Eye (tissue), 1 donor: Measurements from ENCODE around the gene MBIP.
"Not testable (repeated sequence)": the region's sequence is repeated elsewhere in the genome, so short reads cannot be mapped to it uniquely, and the experiment has no call there.

Experiments
- DNase-seq: peaks from one replicate; pipeline ENCODE4 v3.0.0-alpha.2; 2015

Gene MBIP, protein sequence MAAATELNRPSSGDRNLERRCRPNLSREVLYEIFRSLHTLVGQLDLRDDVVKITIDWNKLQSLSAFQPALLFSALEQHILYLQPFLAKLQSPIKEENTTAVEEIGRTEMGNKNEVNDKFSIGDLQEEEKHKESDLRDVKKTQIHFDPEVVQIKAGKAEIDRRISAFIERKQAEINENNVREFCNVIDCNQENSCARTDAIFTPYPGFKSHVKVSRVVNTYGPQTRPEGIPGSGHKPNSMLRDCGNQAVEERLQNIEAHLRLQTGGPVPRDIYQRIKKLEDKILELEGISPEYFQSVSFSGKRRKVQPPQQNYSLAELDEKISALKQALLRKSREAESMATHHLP

DNA sequence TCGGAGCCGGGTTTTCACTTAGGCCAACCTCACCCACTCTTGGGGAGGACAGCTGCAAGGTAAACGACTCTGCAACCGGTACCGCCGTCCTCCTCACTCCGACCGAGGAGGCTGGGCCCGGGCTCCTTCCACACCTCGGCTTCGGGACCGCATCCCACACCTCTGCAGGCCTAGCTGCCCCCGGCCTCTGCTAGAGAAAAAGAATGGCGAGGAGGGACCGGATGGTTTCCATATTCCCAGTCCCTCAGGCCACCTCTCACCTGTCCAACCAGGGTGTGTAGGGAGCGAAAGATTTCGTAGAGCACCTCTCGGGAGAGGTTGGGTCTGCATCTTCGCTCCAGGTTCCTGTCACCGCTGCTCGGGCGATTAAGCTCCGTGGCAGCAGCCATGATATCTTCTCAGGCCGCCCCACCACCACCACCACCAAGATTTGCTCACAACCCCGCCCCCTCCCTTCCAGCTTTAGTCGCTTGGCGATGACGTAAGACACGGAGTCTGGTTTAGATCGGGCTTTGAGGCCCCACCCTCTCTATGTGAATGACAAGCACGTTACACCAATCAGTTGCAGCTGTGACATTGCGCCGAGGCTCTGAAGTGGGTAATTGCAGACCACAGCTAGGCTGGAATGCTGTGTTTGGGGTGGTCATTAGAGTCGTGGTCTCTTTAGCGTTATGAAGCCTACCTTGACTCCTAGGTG, at the start of gene MBIP:
MBIP (minus strand) TSS at position 438 of the 697 bp plus-strand sequence; CDS start at position 389, 49 bp downstream.
- peak; percentile 100 for DNase-seq

DNA sequence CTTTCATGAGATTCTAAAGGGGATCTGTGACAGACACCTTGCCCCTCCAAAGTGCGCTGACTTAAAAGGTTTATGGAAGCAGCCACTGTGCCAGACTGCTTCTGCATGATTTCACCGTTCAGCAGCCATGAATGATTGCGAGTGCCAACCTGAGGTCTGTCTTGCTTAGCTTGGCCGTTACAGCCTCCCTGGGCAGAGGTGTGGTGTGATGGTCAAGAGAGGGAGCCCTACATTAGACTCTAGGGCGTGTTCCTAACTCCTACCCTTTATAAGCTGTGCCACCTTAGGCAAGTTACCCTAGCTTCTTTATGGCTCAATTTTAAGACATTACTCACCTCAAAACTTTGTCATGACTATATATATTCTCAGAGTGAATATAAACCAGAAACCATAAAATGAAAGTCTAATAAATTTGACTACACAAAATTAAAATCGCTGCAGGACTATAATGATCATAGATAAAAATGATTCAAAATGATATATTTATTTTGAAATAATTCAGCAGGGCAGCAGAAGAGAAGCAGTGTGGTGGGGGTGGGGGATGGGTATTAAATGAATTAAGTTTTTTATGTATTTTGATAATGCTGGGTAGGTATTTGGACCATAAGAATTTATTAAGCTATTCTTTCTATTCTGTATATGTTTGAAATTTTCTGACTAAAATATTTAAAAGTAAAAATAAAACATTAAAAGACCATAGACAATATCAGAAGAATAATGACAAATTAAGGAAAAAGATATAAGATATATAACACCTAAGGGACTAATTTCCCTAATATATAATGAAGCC, 47.7 kb upstream of the MBIP start:
- DNase-seq = no peak

DNA sequence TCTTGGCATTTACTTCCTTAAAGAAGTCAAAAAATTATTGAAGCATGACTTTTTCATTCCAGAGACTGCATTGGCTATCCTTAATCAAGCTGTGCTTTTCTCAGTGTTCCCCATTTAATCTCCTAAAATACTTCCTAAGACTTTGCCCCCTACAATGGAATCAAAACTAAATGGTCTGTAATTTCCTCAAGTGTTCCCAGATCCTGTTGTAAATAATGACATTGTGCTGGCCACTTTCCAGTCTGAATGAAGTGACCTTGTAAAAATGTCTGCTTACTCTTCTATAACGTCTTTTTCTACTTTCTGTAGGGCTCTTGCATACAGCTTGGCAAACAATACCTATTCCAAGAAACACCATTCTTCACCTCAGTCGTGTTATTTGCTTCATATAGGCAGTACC, 45.3 kb upstream of the MBIP start:
- DNase-seq = no peak

DNA sequence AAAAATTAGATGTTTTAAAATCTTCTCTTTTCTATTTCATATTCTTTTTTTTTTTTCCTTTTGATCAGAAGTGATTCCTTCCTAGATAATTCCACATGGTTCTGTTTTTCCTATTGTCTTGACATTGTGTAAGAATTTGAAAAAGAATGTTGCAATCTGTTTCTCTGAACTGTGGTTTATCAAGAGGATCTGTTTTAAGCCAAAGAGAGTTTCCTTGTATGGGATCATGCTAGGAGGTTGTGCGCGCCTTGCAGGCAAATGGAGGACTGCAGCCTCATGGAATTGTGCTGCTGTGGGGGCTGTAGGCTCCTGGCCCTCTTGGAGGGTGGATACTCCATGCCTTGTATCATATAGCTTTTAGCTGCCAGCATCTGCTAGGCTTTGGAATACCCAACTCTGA, 43.3 kb upstream of the MBIP start:
- DNase-seq = no peak

DNA sequence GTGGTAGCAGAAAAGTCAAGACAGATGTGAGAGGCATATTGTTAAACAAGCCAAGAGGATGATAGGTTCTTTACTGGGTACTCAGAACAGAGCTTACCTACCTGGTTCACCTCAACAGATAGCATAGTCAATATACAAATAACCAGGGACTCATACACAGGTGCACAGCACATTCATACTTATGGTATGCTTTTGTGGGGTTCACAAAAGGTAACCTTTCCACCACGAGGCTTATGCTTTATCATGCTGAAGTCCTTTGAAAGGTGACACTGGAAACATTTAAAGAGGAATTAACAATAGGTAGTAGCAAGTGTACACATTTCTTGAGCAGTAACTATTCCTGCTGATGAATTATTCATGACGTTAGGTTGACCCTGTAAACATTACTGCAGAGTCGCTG, 42.2 kb upstream of the MBIP start:
- DNase-seq = no peak

DNA sequence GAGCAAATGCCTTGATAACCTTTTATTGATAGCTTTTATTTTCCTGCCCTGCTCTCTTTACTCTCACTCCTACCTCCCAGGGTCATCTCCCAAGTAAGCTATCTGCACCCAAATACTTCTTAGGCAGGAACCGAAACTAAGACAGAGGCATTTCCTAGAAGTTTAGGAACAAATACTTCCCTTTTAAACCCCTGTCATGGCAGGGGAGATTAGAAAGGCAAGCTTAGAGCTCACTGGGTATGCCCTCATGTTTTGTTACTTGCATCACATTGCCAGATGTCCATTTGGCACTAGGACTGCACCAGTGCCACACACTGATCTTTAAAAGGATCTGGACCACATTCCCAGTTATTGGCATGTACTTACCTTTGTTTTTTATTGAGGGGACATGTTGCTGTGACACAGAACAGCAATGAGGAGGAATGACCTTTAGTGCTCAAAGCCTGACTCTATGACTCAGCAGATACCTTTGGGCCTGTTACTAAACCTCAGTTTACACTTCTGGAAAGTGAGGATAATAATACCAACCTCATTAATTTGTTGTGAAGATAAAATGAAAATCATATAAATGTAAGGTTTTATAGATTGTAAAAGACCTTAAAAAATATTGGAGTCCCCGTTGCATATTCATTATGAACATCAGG, 40.9 kb upstream of the MBIP start:
- DNase-seq = no peak

DNA sequence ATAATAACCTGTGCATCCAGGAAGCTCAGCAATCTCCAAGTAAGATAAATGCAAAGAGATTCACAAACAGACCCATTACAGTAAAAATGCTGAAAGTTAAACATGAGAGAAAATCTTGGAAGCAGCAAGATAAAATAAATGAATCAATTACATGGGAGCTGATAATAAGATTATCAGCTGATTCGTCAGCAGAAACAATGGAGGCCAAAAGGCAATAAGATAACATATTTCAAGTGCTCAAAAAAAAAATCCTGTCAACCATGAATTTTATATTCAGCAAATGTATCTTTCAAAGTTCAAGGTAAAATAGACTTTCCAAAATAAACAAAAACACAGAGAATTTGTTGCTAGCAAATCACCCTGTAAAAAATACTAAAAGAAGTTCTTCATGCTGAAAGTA, 36.4 kb upstream of the MBIP start:
- DNase-seq = no peak

DNA sequence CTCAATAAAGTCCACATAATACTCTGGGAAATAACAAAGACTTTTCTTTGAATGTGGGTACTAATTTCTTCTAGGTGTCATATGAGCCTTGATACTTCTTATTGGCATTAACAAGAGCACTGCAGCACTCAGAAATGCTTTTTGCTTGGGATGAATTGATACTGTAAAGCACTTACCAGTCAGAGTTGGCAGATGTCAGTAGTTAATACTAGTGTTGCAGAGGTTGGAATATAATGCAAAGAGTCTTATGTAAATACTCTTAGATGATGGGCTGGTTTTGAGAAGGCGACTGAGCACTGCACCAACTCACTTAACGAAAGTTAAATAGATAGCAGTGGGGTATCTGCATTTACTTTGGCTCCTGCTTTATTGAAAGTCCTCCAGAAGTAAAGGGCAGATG, 25.6 kb upstream of the MBIP start:
- DNase-seq = no peak

DNA sequence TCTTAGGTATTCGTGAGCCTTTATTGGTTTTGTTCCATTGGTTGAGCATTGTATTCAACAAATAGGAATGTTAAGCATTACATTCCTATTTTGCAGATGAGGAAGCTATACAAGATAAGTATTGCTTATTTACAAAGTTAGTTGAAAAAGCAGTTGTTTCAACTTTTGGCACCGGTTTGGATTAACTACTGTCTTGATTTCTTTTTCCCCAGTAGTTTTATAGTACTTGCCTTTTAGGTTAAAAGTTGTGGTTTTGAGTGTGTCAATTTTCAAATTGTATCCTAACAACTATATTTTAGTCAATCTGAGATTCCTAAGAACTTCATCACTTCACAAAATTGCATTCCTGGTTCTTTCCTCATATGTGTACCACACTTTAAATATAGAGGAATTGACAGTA, 23.8 kb upstream of the MBIP start:
- DNase-seq = no peak

DNA sequence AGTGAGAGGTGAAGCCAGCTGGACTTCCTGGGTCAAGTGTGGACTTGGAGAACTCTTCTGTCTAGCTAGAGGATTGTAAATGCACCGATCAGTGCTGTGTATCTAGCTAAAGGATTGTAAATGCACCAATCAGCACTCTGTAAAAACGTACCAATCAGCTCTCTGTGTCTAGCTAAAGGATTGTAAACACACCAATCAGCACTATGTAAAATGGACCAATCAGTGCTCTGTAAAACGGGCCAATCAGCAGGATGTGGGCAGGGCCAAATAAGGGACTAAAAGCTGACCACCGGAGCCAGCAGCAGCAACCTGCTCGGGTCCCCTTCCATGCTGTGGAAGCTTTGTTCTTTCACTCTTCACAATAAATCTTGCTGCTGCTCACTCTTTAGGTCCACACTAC, 21.4 kb upstream of the MBIP start:
- DNase-seq = not testable (repeated sequence)

DNA sequence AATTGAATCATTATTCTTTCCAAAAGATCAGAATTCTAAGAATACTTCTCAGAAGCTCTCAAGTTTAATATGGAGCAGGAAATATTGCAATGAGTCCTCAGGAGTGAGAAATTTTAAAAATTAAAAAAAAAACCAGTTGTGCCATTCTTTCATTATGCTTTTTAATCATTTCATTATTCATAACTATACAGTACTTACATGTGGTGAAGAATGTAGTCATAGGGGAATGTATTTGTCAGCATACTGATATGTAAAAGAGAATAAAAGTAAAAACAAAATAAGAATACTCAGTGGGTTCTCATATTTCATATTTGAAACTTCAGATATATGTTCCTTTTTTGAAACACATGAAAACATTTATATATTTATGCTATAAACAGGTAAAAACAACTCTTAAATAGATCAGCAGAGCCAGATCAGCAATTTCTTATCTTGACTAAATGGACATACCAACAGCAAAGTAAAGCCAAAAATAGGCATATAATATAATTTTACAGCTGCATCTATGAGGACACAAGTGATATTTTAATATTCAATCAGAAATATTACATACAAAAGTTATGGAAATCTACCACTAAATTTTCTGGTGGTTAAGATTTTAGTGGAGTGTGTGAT, 19.9 kb upstream of the MBIP start:
- DNase-seq = no peak

DNA sequence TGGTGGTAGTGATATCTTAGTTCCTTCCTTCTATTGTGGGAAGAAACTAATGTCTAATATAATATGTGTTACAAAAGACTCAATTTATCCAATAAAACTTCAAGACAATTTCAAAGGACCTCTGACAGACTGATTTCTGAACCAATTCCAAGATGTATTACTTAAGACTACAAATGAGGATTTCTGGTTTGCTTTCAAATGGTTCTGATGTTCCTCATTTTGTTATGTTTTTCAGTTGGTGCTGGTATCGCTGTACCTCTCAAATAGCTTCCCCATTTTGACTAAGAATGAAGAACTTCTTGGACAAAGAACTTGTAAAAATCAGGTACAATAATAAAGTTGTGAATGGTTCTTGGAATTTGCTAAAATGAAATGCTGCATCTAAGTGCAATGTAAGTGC, 19.4 kb upstream of the MBIP start:
- DNase-seq = no peak

DNA sequence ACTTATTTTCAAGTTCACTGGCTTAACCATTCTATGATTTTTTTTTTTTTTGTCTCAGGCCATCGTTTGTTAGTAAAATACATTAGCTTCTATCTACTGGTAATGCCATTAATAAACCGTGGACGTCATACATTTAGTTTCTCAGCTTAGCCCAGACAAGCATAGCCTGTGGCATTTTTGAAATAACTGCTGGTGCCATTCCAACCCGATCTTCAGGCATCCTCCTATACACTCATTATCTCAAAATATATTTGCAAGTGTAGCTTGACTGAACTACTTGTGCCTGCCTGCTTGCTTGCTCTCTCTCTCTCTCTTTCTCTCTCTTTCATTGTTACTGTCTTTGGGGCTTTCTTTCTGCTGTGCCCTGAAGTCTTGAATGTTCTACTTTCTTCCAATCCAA, 12.7 kb upstream of the MBIP start:
- no peak for DNase-seq

DNA sequence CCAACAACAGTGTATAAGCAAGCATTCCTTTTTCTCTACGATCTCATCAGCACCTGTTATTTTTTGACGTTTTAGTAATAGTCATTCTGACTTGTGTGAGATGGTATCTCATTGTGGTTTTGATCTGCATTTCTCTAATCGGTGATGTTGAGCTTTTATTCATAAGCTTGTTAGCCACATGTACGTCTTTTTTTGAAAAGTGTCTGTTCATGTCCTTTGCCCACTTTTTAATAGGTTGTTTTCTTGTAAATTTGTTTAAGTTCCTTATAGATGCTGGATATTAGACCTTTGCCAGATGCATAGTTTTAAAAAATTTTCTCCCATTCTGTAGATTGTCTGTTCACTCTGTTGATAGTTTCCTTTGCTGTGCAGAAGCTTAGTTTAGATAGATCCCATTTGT, 7.1 kb upstream of the MBIP start:
- not testable (repeated sequence) for DNase-seq

DNA sequence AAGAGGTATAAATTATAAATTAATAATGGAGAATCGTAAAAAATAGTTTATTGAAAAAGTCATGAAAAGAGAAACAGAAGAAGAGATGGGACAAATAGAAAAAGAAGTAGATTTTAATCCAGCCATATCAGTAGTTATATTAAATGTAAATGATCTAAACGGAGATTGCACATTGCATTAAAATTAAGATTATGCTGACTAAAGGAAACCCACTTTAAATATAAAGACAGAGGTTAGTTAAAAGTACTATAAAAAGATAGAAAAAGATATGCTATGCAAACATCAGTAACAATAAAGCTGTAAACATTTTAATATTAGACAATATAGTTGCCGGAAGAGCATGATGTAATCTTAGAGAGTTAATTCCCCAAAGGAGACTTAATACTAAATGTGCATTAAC, 5.4 kb upstream of the MBIP start:
- no peak for DNase-seq

DNA sequence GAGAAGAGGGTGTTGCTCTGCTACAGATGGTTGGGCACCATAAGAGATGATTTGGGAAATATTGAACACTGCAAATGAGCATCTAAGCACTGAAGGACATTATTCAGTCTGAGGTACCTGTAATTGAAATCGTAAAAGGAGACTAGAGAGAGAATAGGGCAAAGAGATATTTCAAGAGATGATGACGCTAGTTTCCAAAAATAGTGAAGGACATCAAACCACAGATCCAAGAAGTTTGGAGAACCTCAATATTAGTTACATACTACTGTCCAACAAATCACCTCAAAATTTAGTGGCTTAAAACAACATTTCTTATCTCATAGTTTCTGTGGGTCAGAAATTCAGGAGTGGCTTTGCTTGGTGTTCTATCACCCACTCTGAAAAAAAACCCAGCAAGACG, 4.5 kb upstream of the MBIP start:
- no peak for DNase-seq

DNA sequence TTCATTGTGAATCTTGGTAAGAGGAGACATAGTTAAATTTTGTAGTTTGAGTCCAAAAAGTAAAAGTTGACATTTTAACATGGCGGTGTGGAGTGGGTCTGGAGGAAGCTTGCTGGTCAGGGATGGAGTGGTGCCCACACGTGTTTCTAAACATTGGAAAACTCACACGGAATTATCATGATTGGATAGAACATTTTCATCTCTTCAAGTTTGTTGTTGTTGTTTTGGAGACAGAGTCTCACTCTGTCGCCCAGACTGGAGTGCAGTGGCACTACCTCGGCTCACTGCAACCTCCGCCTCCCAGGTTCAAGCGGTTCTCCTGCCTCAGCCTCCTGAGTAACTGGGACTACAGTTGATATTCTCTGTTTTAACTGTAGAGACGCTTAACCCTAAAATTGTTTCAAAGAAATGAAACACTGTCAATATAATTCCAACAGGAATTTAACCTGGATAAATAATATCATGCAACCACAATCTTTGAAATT, 502 bp upstream of the MBIP start:
- no peak for DNase-seq

DNA sequence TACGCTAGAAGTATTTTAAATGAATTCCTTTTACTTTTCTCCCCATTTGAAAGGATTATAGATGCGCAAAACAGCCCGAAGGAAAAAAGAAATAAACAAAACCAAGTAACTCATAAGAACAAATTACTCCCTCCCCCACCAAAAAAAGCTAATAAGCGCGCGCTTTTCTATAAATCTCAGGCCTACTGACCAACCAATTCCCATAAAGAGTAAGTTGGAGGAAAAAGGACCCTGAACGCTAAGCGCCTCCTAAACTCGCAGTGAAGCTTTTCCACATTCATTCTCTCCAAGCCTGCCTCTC, 588 bp downstream of the MBIP start:
- DNase-seq = no peak

DNA sequence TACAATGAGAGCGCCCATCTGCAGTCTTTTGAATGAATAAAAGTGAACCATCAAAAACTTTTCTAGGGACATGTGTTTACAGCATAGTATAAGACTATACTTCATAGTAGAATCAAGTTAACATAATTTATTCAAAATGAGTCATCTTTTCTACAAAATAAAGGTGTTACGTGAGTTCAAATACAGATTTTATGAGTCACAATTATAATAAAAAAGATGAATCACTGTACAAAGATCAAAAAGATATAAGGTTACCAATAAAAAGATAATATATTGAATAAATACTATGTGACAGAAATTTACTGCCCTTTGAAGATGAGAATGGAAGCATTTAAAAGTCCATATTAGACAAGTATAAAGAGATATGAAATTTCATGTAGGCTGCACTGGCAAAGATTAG, 2.8 kb downstream of the MBIP start:
- no peak for DNase-seq

DNA sequence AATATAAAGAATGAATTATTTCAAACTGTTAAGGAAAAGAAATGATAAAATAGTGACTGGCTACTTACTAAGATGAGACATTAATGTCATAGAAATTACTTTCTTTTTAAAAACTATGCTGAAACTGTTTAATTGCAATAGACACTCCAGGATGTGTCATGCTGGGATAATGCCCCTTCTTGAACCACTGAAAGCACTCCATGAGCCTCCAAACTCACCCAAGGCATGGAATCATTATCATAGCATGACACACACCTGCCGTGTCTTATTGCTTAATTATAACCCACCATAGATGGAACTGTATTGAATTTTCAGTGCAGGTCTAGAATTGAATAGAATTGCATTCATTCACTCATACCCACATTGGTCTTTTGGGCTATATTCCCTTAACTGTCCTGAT, 4.3 kb downstream of the MBIP start:
- no peak for DNase-seq

DNA sequence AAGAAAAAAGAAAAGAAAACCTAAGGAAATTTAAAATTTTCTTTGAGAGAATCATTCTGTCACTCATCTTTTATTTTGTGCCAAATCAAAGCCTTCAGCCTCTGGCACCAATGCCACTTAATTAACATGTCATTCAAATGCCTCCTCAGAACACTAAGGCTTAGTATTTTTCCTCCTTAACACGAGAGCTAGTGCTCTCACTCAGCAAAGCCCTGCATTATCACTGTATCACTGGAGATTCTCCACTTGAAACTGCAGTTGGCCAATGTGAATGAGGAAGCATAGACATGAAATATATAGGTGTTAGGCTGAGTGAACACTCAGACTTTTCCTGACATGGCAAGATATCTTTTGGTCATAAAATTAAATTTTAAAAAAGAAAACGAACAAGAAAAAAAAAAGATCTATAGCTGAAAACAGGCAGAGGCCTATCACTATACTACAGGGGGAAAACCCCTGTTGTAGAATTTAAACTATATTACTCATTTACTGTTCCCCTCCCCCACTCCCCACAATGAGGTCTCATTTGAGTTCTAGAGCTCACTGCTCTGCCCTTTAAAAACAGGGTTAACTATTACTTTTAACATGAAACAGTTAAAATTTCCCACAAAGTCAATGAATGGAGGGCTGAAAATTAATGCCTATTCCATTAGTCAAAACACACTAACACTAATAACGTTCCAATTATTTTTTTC, 5.1 kb downstream of the MBIP start:
- no peak for DNase-seq

DNA sequence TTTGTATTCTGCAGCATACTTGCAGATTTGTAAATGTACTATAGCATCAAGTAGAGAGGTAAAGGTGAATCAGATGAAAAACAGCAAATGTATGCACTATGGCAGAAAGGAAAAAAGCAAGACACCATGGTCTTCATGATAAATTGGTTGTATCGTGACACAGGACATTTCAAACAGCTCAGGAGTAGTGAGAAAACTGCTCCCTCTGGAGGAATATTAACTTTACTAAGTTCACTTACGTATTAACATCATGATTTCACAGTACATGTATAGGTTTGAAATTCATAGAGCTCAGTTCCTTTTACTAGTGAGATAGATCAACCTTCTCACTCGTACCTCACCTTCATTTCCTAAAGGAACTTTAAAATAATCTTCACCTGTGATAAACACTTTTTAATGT, 6.5 kb downstream of the MBIP start:
- peak; percentile 24 for DNase-seq
